HG02938 (cell line): ENCODE results near the gene RPS6KA6.

Experiments used
- ATAC-seq: cut with Tn5 transposase; IDR thresholded peaks from one replicate; pipeline ENCODE4 v1.9.1; 2021; ENCODE audit warnings: mild to moderate bottlenecking, moderate library complexity; ENCODE audit not compliant: unreplicated experiment

Gene RPS6KA6

GRCh38 chrX:84187533-84188319, at the start of gene RPS6KA6:
TSS of gene RPS6KA6 (minus strand) at chrX:84188199. CDS start at chrX:84187899, 300 bp downstream.
- ATAC-seq: peak; percentile 48

DNA sequence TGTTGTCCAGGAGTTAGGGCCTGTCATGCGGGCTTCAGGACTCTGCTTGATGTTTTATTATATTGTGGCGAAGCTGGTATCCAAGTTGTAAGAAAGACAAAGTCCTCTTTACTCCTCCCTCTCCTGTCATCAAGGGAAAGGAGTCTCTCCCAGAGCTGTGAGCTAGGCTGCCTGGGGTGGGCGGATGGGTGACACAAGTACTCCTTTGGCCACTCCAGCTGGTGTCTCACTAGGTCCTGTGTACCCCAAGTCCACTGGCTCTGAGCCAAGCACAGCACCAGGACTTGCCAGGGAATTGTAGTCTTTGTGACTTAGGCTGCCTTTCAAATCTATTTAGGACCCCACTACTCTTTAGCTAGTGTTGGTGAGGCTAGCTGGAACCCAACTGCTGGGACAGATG, 36.7 kb upstream of the RPS6KA6 start:
- ATAC-seq: no peak

DNA sequence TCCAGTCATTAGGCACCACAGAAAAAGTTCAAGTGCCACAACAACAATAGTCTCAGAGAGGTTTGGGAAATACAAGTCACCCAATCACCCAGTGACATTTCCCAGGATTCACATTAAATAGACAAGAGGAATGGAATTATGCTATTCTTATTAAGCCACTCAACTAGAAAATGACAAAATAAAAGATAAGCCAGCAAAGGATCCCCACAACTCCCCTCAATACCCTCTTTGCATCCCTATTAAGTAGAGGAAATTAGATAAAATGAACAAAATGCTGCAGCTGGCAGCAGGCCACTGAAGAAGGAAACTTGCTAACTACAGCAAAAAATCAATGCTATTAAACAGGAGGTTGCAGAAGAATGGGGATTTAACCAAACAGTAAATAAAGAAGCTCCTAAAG, 35.3 kb upstream of the RPS6KA6 start:
- ATAC-seq: no peak

DNA sequence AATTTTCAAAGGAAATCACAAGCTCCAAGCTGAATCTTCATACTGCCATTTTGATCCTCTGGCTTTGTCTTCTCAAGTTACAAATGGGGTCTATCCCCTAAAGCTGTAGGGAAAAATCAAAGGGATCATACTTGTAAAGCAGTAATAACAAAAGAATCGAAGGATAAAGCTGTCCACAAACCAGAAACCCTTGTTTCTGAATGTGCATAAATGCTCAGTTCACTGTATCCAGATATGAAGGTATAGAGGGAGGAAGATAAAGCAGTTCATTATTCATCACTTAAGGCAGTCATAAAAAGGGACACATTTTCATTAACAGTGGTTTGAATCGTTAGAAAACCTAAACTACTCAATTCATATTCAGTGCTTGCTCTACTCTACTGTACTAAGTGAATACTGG, 33.2 kb upstream of the RPS6KA6 start:
- ATAC-seq: no peak

DNA sequence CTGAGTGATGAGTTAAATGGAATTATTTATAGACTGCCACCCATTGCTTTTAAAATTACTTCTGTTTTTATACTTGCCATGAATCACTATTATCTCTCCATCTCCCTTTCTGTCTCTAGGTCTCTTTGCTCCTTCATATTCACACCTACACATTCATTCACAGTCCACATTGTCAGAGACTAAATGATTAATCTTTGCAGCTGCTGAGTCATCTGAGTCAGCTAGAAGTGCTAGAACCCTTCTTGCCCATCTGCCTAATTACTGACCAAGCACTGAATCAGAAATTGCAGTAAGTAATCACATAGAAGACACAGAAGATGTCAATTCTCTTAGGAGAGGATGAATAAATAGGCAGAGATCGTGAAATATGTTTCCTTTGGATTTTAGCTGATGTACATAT, 31.6 kb upstream of the RPS6KA6 start:
- ATAC-seq: no peak

DNA sequence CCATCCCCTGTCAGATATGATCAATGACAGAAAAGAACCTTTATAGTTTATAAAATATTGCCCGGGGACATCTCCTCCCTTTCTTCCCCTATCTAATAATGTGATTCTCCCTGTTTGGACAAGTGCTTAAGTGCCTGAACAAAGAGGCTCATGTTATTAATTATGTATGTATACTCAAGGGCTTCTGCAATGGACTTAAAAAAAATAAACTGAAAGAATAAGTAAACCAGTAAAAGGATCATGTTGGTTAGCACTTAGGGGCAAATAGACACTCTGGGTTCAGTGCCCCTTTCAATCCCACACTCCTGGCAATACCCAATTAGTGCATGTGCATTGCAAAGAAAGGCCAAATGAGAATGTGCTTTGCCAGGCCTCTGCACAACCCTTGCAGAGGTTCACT, 30.7 kb upstream of the RPS6KA6 start:
- ATAC-seq: no peak

DNA sequence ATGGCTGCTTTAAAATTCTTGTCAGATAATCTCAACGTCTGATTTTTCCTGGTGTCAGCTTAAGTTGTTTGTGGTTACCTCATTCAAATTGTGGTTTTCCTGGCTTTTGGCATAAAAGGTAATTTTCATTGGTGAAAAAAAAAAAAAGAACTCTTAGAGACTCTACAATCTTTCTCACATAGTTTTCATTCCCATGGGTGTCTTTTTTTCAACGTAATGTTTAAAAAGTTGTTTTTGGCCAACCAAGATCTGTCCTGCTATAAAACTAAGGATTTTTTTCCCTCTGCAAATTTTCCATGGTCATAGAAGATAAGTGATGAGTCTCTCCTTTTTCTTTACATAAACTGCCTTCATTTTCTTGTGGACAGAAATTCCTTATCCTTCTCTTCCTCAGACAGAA, 28.9 kb upstream of the RPS6KA6 start:
- ATAC-seq: no peak

- ATAC-seq: no peak
Measured at GRCh38 chrX:84216406-84216805, 28.4 kb upstream of the RPS6KA6 start.

DNA sequence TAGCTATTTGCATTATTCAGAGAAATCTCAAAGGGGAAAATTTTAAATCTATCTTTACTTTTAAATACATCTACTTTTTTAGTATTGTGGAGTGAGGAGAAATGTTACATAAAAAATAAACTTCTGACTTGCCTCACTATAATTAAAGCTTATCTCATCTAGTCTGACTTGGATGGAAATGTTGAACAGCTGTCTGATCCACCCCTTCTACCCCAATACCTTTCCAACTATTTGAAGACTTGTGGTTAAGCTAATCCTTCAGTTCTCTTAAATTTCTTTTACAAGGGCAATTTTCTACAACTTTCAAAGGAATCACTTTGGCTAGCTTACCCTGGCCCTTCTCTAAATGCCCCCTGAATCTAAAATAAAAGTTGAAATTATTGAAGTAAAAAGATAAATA, 17.3 kb upstream of the RPS6KA6 start:
- ATAC-seq: no peak

DNA sequence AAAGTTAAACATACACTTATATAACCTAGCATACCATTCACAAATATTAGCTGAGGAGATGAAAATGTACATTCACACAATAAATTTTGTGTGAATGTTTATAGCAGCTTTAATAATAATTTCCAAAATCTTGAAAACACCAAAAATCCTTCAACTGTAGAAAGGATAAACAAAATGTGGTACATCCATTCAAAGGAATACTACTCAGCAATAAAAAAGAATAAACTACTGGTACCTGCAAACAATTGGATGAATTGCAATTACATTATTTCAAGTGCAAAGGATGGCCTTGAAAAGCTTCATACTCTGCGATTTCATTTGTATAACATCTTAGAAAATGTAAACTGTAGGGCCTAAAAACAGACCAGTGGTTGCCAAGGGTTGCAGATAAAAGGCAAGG, 11.7 kb upstream of the RPS6KA6 start:
- no peak for ATAC-seq

- ATAC-seq: no peak
Measured at GRCh38 chrX:84197550-84197949, 9.6 kb upstream of the RPS6KA6 start.

GRCh38 chrX:84192006-84192405, 4.0 kb upstream of the RPS6KA6 start:
- no peak for ATAC-seq

GRCh38 chrX:84189125-84189524, 1.1 kb upstream of the RPS6KA6 start:
- no peak for ATAC-seq

DNA sequence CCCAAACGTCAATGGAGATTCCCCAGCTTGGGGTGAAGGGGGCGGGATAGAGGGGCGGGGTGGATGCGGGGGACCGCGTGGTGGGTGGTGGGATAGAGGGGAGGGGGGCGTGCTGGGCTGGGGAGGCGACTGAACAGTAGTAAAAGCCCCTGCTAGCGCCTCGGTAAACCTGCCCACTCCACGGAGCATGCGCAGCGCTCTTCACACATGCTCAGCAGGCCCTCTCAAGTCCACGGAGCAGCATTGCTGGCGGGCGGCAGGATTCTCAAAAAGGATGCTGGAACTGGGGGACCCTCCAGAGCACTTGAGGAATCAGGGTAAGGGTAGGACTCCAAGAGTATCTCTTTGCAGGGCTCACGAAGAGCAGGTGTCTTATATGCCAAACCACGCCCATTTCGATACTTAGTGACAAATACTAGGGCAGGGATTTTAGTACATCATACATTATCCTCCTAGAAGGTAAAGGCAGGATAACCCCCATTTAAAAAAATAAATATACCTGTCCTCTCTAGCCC, 378 bp upstream of the RPS6KA6 start:
- peak; percentile 57 for ATAC-seq

GRCh38 chrX:84186603-84187532, 1.1 kb downstream of the RPS6KA6 start:
- ATAC-seq: peak; percentile 28

DNA sequence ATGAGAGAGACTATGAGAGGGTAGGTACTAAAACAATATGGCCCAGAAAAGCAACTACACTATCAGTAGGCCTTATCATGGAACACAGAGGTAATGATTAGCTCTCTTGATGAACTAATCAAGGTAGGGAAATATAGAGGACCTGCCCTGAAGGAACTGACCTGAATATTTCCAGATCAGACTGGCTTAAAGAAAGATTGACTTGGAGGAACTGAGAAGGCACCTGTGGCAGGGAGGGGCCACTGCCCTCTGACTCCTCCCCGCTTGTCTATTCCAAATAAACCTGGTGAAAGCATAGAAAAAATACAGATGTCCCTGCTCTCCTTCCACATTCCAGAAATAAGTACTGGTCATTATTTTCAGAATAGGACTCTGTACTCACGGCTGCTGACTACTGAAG, 5.5 kb downstream of the RPS6KA6 start:
- ATAC-seq: no peak

- ATAC-seq: no peak
Measured at GRCh38 chrX:84175958-84176357, 12.0 kb downstream of the RPS6KA6 start.

GRCh38 chrX:84175274-84175673, 12.7 kb downstream of the RPS6KA6 start:
- ATAC-seq: no peak

DNA sequence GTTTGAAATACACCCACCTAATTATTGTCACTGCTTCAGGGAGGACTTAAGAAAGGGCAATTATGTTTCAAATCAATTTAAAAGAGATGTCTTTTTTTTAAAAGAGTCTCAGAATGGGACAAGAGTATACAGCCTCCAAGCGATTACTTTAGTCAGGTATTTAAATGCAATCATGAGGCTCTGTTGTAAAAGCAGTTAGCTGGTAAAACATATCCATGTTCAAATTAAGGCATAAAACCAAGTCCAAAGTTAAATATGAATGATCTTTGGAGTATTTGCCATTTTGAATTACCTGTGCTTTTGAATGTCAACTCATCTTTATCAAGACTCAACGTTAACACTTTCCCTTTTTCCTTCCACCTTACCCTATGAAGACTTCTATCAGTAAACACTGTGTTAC, 13.7 kb downstream of the RPS6KA6 start:
- ATAC-seq: no peak

- ATAC-seq: no peak
Measured at GRCh38 chrX:84170931-84171330, 17.1 kb downstream of the RPS6KA6 start.

DNA sequence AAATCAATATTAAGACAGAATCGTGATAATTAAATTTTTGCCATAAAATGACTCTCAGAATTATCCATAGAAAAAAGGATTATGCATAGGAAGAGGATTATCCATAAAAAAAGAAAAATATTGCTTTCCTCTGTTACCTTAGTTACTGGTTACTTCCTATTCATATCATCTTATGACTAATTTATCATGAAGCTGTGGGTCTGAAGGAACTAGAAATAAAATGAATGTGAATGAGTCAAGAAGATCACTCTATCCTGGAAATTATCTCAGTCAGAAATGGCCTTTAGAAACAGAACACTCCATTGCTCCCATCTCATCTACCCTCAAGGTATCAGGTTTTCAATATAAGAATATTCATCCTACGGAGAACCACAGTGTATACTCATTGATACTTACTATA, 19.4 kb downstream of the RPS6KA6 start:
- ATAC-seq: no peak

DNA sequence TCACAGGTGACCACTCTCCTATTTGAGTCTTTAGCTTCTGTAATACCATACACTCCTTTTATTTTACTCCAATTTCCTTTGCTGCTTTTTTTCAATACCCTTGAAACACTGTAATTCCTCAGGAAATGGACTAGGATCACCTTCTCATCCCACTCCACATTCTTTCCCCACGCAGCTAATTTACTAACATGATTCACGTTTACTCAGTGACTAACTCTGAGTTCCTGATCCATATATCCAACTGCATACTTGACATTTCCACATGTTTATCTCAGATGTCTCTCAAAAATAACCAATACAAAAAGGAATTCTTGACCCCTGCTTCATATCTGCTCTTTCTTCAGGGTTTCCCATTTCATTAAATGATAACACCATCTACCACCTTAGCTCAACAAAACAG, 19.9 kb downstream of the RPS6KA6 start:
- ATAC-seq: no peak
